HepG2 (cell line): ENCODE results near the gene SULT4A1.

Experiments
- CTCF ChIP-seq: sonication (generic); formaldehyde crosslinking; IDR thresholded peaks from 2 replicates; pipeline ENCODE4 v1.5.0; 2020; ENCODE audit warnings: mild to moderate bottlenecking, missing genetic modification reagents, moderate library complexity
- HIVEP1 ChIP-seq: sonication (generic); formaldehyde crosslinking; IDR thresholded peaks from 2 replicates; pipeline ENCODE4 v1.4.0; 2020; ENCODE audit warnings: mild to moderate bottlenecking, missing genetic modification reagents
- KLF12 ChIP-seq: sonication (generic); formaldehyde crosslinking; IDR thresholded peaks from 2 replicates; pipeline ENCODE4 v1.4.0; 2020; ENCODE audit warnings: missing genetic modification reagents, borderline replicate concordance
- POLR2AphosphoS5 ChIP-seq: IDR thresholded peaks from 2 replicates; pipeline ENCODE4 v1.6.1; 2012; ENCODE audit warnings: low read depth, low read length
- ZBTB43 ChIP-seq: sonication (generic); formaldehyde crosslinking; conservative IDR thresholded peaks from 2 replicates; pipeline ENCODE4 v1.4.0; 2020; ENCODE audit warnings: missing genetic modification reagents
- ZNF678 ChIP-seq: sonication (generic); formaldehyde crosslinking; IDR thresholded peaks from 2 replicates; pipeline ENCODE4 v1.4.0; 2020; ENCODE audit warnings: mild to moderate bottlenecking, missing genetic modification reagents

GRCh38 chr22:43782448-43782847, 79.9 kb downstream of the SULT4A1 start:
- no peak for TF ChIP-seq ZBTB43
- TF ChIP-seq KLF12, result no peak
- no peak for TF ChIP-seq HIVEP1 (CRISPR knock-in tag)
- TF ChIP-seq ZNF678 (CRISPR knock-in tag), result no peak
- TF ChIP-seq POLR2AphosphoS5, result no peak
- TF ChIP-seq CTCF (CRISPR knock-in tag), result no peak
